Measurements from ENCODE around the gene KIF3A. TPM values are rescaled to one million over a fixed set of nuclear protein-coding genes. Genes with fewer than 3 reads are reported as not detected.

KIF3A gene
- polyA plus RNA-seq, 1 donor from 2014 or later: 94.4 TPM

DNA sequence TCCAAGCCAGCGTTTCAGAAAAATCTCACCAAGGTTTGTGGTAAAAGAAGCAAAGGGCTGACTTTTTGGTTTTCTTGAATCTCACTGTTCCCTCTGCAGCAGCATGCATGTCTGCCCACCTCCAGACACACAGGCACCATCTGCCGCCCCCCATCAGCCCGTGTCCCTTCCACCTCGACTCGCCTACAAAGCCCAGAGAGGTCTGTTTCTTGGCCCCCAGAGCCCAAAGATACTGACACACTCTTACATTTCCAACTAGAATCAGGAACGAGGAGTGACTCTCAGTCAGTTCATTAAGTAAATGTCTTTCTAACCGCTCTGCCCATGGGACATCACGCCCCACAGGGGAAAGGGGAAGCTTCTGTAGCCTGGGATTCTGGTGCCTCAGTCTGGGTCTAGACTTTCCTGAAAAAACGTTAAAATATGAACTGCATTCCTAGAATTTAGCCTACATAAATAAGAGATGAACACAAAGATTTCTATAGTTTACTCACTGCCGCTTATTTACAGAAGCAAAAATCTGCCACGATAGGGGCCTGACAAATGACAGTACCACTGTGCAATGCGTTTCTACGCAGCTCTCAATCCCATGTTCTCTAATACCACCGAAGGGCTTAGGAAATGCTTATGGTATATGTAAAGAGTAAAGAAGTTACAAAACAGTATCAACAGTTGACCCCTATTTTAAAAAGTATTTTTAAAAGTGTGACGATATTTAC is 59.5 kb downstream of the KIF3A start:
- H3K27me3 ChIP-seq (ENCODE audit: insufficient read depth, low read depth, low read length): no peaks in the 10 kb centered on the region
- H4K20me1 ChIP-seq (ENCODE audit: insufficient read depth): no peaks in the 10 kb centered on the region
- no peaks in the 10 kb centered on the region for H3K9me2 ChIP-seq (ENCODE audit: insufficient read depth, low read length)
- TF ChIP-seq CTCF (IDR thresholded peaks at IDR 0.05; ENCODE audit: poor library complexity, severe bottlenecking): no peak
- TF ChIP-seq MXI1 (conservative IDR thresholded peaks at IDR 0.05; ENCODE audit: poor library complexity, severe bottlenecking): no peak
- no peak for TF ChIP-seq TAF1 (IDR thresholded peaks at IDR 0.05; ENCODE audit: low read depth)
- TF ChIP-seq RAD21 (conservative IDR thresholded peaks at IDR 0.05): no peak
- no peak for TF ChIP-seq POLR2AphosphoS5 (IDR thresholded peaks at IDR 0.05)
- no peak for TF ChIP-seq SMC3 (conservative IDR thresholded peaks at IDR 0.05; ENCODE audit: poor library complexity)
- TF ChIP-seq EP300 (conservative IDR thresholded peaks at IDR 0.05; ENCODE audit: poor library complexity, severe bottlenecking): no peak
- TF ChIP-seq EZH2 (IDR thresholded peaks at IDR 0.05; ENCODE audit: borderline replicate concordance, insufficient read depth, low read length, poor library complexity, severe bottlenecking): no peak
- TF ChIP-seq REST (IDR thresholded peaks at IDR 0.05; ENCODE audit: borderline replicate concordance): no peak
- no peaks in the 10 kb centered on the region for H3K79me2 ChIP-seq (replicated peaks; ENCODE audit: insufficient read depth, low read length)
- H3K9me3 ChIP-seq (ENCODE audit: low read length): no peaks in the 10 kb centered on the region
- no peak overlapping the region for H3K4me2 ChIP-seq (ENCODE audit: low read length)
- no peak overlapping the region for H3K4me3 ChIP-seq (ENCODE audit: low read length)
- H3F3A ChIP-seq (ENCODE audit: insufficient read depth, low read length, poor library complexity, severe bottlenecking): no peaks in the 10 kb centered on the region
- H3K36me3 ChIP-seq (ENCODE audit: insufficient read depth, low read length): no peaks in the 10 kb centered on the region
- H3K27ac ChIP-seq (ENCODE audit: low read length): no peak overlapping the region
- no peak overlapping the region for H3K9ac ChIP-seq (ENCODE audit: low read length)
- no peak overlapping the region for H2AFZ ChIP-seq (ENCODE audit: low read depth, low read length)

DNA sequence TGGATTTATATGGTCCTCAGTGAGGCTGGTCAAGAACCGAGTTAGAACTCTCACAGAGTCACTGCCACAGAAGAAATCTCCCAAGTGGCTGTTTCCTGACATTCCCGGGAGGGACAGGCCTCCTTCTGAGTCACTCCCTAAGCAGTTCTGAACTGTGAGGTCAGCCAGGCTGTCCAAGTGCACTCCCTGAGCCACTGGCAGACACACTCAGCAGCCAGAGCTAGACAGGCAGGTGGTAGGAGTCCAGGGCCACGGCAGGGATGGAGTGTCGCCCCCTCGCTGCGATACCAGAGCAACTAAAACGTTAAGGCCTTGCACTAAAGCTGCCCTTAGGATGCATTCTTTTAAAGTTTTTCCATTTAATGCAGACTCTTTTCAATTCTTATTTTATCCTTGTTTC is 60.2 kb downstream of the KIF3A start:
- Histone ChIP-seq H2AFZ (ENCODE audit: low read depth, low read length) (no peak overlapping the region), H3K27ac (ENCODE audit: low read length) (no peak overlapping the region), H3K9me2 (ENCODE audit: insufficient read depth, low read length) (no peaks in the 10 kb centered on the region), H4K20me1 (ENCODE audit: insufficient read depth) (no peaks in the 10 kb centered on the region), H3K9me3 (ENCODE audit: low read length) (no peaks in the 10 kb centered on the region), H3F3A (ENCODE audit: insufficient read depth, low read length, poor library complexity, severe bottlenecking) (no peaks in the 10 kb centered on the region), H3K36me3 (ENCODE audit: insufficient read depth, low read length) (no peaks in the 10 kb centered on the region), H3K4me3 (ENCODE audit: low read length) (no peak overlapping the region), H3K9ac (ENCODE audit: low read length) (no peak overlapping the region), H3K4me2 (ENCODE audit: low read length) (no peak overlapping the region), H3K79me2 (replicated peaks; ENCODE audit: insufficient read depth, low read length) (no peaks in the 10 kb centered on the region), H3K27me3 (ENCODE audit: insufficient read depth, low read depth, low read length) (no peaks in the 10 kb centered on the region)
- TF ChIP-seq CTCF (IDR thresholded peaks at IDR 0.05; ENCODE audit: poor library complexity, severe bottlenecking) (no peak), EP300 (conservative IDR thresholded peaks at IDR 0.05; ENCODE audit: poor library complexity, severe bottlenecking) (no peak), REST (IDR thresholded peaks at IDR 0.05; ENCODE audit: borderline replicate concordance) (no peak), POLR2AphosphoS5 (IDR thresholded peaks at IDR 0.05) (no peak), SMC3 (conservative IDR thresholded peaks at IDR 0.05; ENCODE audit: poor library complexity) (no peak), RAD21 (conservative IDR thresholded peaks at IDR 0.05) (no peak), TAF1 (IDR thresholded peaks at IDR 0.05; ENCODE audit: low read depth) (no peak), EZH2 (IDR thresholded peaks at IDR 0.05; ENCODE audit: borderline replicate concordance, insufficient read depth, low read length, poor library complexity, severe bottlenecking) (no peak), MXI1 (conservative IDR thresholded peaks at IDR 0.05; ENCODE audit: poor library complexity, severe bottlenecking) (no peak)

All from neural cell (in vitro differentiated cells).